Keratinocyte (primary cell): ENCODE results near the gene GCC2. TPM values are rescaled to one million over a fixed set of nuclear protein-coding genes. Genes with fewer than 3 reads are reported as not detected.

Experiments used
- DNase-seq: peaks from one replicate; pipeline ENCODE4 v3.0.0-alpha.2; 2011; ENCODE audit warnings: low read depth, missing footprints, low spot score
- FAIRE-seq: peaks from 2 replicates; lab custom pipeline; 2011; peaks lifted over from hg19 to GRCh38; lab: Jason Lieb, UNC
- H2AFZ ChIP-seq: 2 replicates; pipeline ENCODE4 v1.6.0; 2012; ENCODE audit warnings: low read length, control low read depth, inconsistent platforms; ENCODE audit not compliant: control insufficient read depth
- H3K27ac ChIP-seq: 2 replicates; pipeline ENCODE4 v1.5.1; 2011; ENCODE audit warnings: low read length; ENCODE audit not compliant: control insufficient read depth, insufficient read depth
- H3K27me3 ChIP-seq: 3 replicates; pipeline ENCODE4 v1.6.0; 2011; ENCODE audit warnings: low read length; ENCODE audit not compliant: control insufficient read depth, insufficient read depth; ENCODE audit errors: extremely low read depth
- H3K36me3 ChIP-seq, 2 experiments: 2 replicates in 1 of 2; 3 replicates in 1 of 2; pipeline ENCODE4 v1.5.1; 2011; ENCODE audit warnings: low read length in 2 of 2, mild to moderate bottlenecking in 1 of 2; ENCODE audit not compliant: control insufficient read depth in 2 of 2, insufficient read depth in 2 of 2; ENCODE audit errors: extremely low read depth in 1 of 2
- H3K4me1 ChIP-seq: 3 replicates; pipeline ENCODE4 v1.5.1; 2011; ENCODE audit warnings: low read length; ENCODE audit not compliant: control insufficient read depth, insufficient read depth; ENCODE audit errors: extremely low read depth
- H3K4me2 ChIP-seq: 3 replicates; pipeline ENCODE4 v1.6.0; 2011; ENCODE audit warnings: low read depth, low read length; ENCODE audit not compliant: control insufficient read depth, insufficient read depth; ENCODE audit errors: extremely low read depth
- H3K4me3 ChIP-seq, 3 experiments: fragments of 200-600 bp in 1 of 3; sonication (generic) in 1 of 3; 2 replicates in 2 of 3; 3 replicates in 1 of 3; pipeline ENCODE4 v1.5.1; 2011 to 2016; ENCODE audit warnings: low read length in 3 of 3, mild to moderate bottlenecking in 3 of 3, control low read depth in 2 of 3, inconsistent platforms in 1 of 3, low read depth in 1 of 3, mixed read lengths in 1 of 3, mixed run types in 1 of 3, moderate library complexity in 1 of 3; ENCODE audit not compliant: control insufficient read depth in 2 of 3, insufficient read depth in 2 of 3; ENCODE audit errors: extremely low read depth in 1 of 3
- H3K79me2 ChIP-seq: 2 replicates; pipeline ENCODE4 v1.6.0; 2012; ENCODE audit warnings: low read length; ENCODE audit not compliant: control insufficient read depth, insufficient read depth
- H3K9ac ChIP-seq: 3 replicates; pipeline ENCODE4 v1.6.0; 2011; ENCODE audit warnings: low read length; ENCODE audit not compliant: control insufficient read depth, insufficient read depth; ENCODE audit errors: extremely low read depth
- H3K9me1 ChIP-seq: 3 replicates; pipeline ENCODE4 v1.6.0; 2011; ENCODE audit warnings: low read length; ENCODE audit not compliant: control insufficient read depth, insufficient read depth; ENCODE audit errors: extremely low read depth
- H3K9me3 ChIP-seq: 2 replicates; pipeline ENCODE4 v1.5.1; 2012; ENCODE audit warnings: low read depth, low read length; ENCODE audit not compliant: control insufficient read depth
- H4K20me1 ChIP-seq: 3 replicates; pipeline ENCODE4 v1.6.0; 2011; ENCODE audit warnings: low read length; ENCODE audit not compliant: control insufficient read depth, insufficient read depth; ENCODE audit errors: extremely low read depth
- CTCF ChIP-seq, 3 experiments: IDR thresholded peaks in 1 of 3; conservative IDR thresholded peaks in 1 of 3; optimal IDR thresholded peaks in 1 of 3; 2 replicates in 2 of 3; 3 replicates in 1 of 3; pipeline versions ENCODE3 to v1.5.1; 2011; ENCODE audit warnings: low read length in 3 of 3, mild to moderate bottlenecking in 3 of 3, moderate library complexity in 2 of 3, control low read depth in 1 of 3, inconsistent platforms in 1 of 3; ENCODE audit not compliant: insufficient read depth in 2 of 3; ENCODE audit errors: extremely low read depth in 1 of 3
- EZH2 ChIP-seq: IDR thresholded peaks from one replicate; pipeline ENCODE4 v1.6.1; 2012; ENCODE audit warnings: inconsistent platforms, mild to moderate bottlenecking, low read length, moderate library complexity
- dilution Hi-C: fragments of 300-500 bp; cut with MboI; formaldehyde crosslinking; loops from one replicate; pipeline ENCODE4 v1.7.0; 2020; ENCODE audit warnings: low sequenced_read_pairs; ENCODE audit not compliant: extremely low pct_ligation_motif_present
- polyA plus RNA-seq, 5 experiments: library from polyadenylated mRNA; depleted of rRNA in 3 of 5; stranded (reverse) in 3 of 5; stranded (forward) in 1 of 5; unstranded in 1 of 5; fragments of >200 nt; gene quantifications; 1 replicate in 1 of 5; 2 replicates in 3 of 5; 3 replicates in 1 of 5; pipeline versions ENCODE4 v1.2.1 to v1.2.3, GENCODE V29; 2011 to 2012; ENCODE audit warnings: missing spikeins in 2 of 5, low read depth in 1 of 5, low replicate concordance in 1 of 5

The GCC2 gene
- polyA plus RNA-seq, 1 donor (not counting 4 experiments of a cell fraction or from before 2014, with no cell fraction given): 8.4 TPM

GRCh38 chr2:108538000-108538625 lies 89.1 kb downstream of the GCC2 start:
- no peak overlapping the region for H2AFZ ChIP-seq
- H3K79me2 ChIP-seq: peaks cover 81% of the 10 kb centered on the region
- no peak overlapping the region for H3K27ac ChIP-seq
- peak overlapping the region; percentile 6 for H3K9ac ChIP-seq
- H3K27me3 ChIP-seq: no peaks in the 10 kb centered on the region
- peak overlapping the region; percentile 65 for H3K4me2 ChIP-seq
- peak; percentile 58 for DNase-seq
- no peaks in the 10 kb centered on the region for H3K9me1 ChIP-seq
- H3K36me3 ChIP-seq: peaks cover 0 to 6% of the 10 kb centered on the region in 2 experiments
- dilution Hi-C loops: no loop called here
- no peak for TF ChIP-seq CTCF (optimal IDR thresholded peaks at IDR 0.05 in 1 of 3, IDR thresholded peaks at IDR 0.05 in 1 of 3, conservative IDR thresholded peaks at IDR 0.05 in 1 of 3; ENCODE audit: extremely low read depth in 1 of 3, insufficient read depth in 2 of 3, low read length in 3 of 3)
- no peak for TF ChIP-seq EZH2
- no peaks in the 10 kb centered on the region for H3K9me3 ChIP-seq
- H3K4me1 ChIP-seq: peaks cover 34% of the 10 kb centered on the region
- H3K4me3 ChIP-seq: peak overlapping the region in 1 of 3 experiments; percentile 7
- H4K20me1 ChIP-seq: no peaks in the 10 kb centered on the region
- FAIRE-seq: peak; percentile 63

GRCh38 chr2:108541451-108541850 lies 92.4 kb downstream of the GCC2 start:
- Histone ChIP-seq H3K27ac (no peak overlapping the region), H3K36me3 (peaks cover 0 to 6% of the 10 kb centered on the region in 2 experiments), H3K9me1 (no peaks in the 10 kb centered on the region), H4K20me1 (no peaks in the 10 kb centered on the region), H3K27me3 (no peaks in the 10 kb centered on the region), H3K4me2 (no peak overlapping the region), H3K9me3 (no peaks in the 10 kb centered on the region), H2AFZ (no peak overlapping the region), H3K4me3 (no peak overlapping the region), H3K4me1 (peaks cover 25% of the 10 kb centered on the region), H3K79me2 (peaks cover 91% of the 10 kb centered on the region), H3K9ac (no peak overlapping the region)
- no peak for DNase-seq
- dilution Hi-C loops: no loop called here
- no peak for TF ChIP-seq EZH2
- TF ChIP-seq CTCF (optimal IDR thresholded peaks at IDR 0.05 in 1 of 3, IDR thresholded peaks at IDR 0.05 in 1 of 3, conservative IDR thresholded peaks at IDR 0.05 in 1 of 3; ENCODE audit: extremely low read depth in 1 of 3, insufficient read depth in 2 of 3, low read length in 3 of 3): no peak
- no peak for FAIRE-seq
